ENCODE data around the gene PLPP3. TPM values are rescaled to one million over a fixed set of nuclear protein-coding genes. Genes with fewer than 3 reads are reported as not detected.
A peak's percentile ranks its signal among the peaks of the same experiment; 100 is the strongest.

Gene PLPP3
- total and polyA plus RNA-seq, 3 donors from 2014 or later: 41.5 to 103 (median 82.0) TPM

- WGBS, 2 donors: 82 to 86% methylated on average over 3 of the region's 3 CpGs
- intact Hi-C loops (cut with DNase I; ENCODE audit: low total_unique reads): no loop called here
- no peak overlapping the region for H3K27ac ChIP-seq
- DNase-seq: no peak
- H3K4me3 ChIP-seq: no peak overlapping the region
- H3K9me3 ChIP-seq: no peaks in the 10 kb centered on the region
- no peaks in the 10 kb centered on the region for H3K4me1 ChIP-seq
- H3K36me3 ChIP-seq (ENCODE audit: low read depth, missing control alignments): no peaks in the 10 kb centered on the region
- TF ChIP-seq CTCF (IDR thresholded peaks at IDR 0.05): no peak
- no peak for TF ChIP-seq POLR2A (IDR thresholded peaks at IDR 0.05)
- H3K27me3 ChIP-seq: no peaks in the 10 kb centered on the region
Observed at GRCh38 chr1:56590520-56591011, 11.2 kb upstream of the PLPP3 start.

GRCh38 chr1:56589369-56589768 lies 10.0 kb upstream of the PLPP3 start:
- no peaks in the 10 kb centered on the region for H3K27me3 ChIP-seq
- H3K9me3 ChIP-seq: no peaks in the 10 kb centered on the region
- no peak overlapping the region for H3K27ac ChIP-seq
- 97 to 98% methylated on average over 2 of the region's 2 CpGs for WGBS, 2 donors
- no peak for DNase-seq
- H3K36me3 ChIP-seq (ENCODE audit: low read depth, missing control alignments): no peaks in the 10 kb centered on the region
- no peak overlapping the region for H3K4me3 ChIP-seq
- TF ChIP-seq POLR2A (IDR thresholded peaks at IDR 0.05) (no peak), CTCF (IDR thresholded peaks at IDR 0.05) (no peak)
- H3K4me1 ChIP-seq: no peaks in the 10 kb centered on the region
- intact Hi-C loops (cut with DNase I; ENCODE audit: low total_unique reads): no loop called here

GRCh38 chr1:56586502-56586901 lies 7.1 kb upstream of the PLPP3 start:
- Histone ChIP-seq H3K9me3 (no peaks in the 10 kb centered on the region), H3K27ac (no peak overlapping the region), H3K36me3 (ENCODE audit: low read depth, missing control alignments) (no peaks in the 10 kb centered on the region), H3K4me1 (peaks cover 4% of the 10 kb centered on the region), H3K27me3 (no peaks in the 10 kb centered on the region), H3K4me3 (no peak overlapping the region)
- WGBS, 2 donors: 96 to 97% methylated on average over 5 of the region's 5 CpGs
- DNase-seq: no peak
- no peak for TF ChIP-seq CTCF (IDR thresholded peaks at IDR 0.05)
- TF ChIP-seq POLR2A (IDR thresholded peaks at IDR 0.05): no peak
- intact Hi-C loops (cut with DNase I; ENCODE audit: low total_unique reads): no loop called here

- no peaks in the 10 kb centered on the region for H3K9me3 ChIP-seq
- H3K36me3 ChIP-seq (ENCODE audit: low read depth, missing control alignments): no peaks in the 10 kb centered on the region
- DNase-seq: no peak
- H3K27me3 ChIP-seq: no peaks in the 10 kb centered on the region
- intact Hi-C loops (cut with DNase I; ENCODE audit: low total_unique reads): no loop called here
- H3K4me1 ChIP-seq: peaks cover 9% of the 10 kb centered on the region
- H3K27ac ChIP-seq: no peak overlapping the region
- WGBS, 2 donors: 84 to 92% methylated on average over 5 of the region's 5 CpGs
- no peak for TF ChIP-seq CTCF (IDR thresholded peaks at IDR 0.05)
- TF ChIP-seq POLR2A (IDR thresholded peaks at IDR 0.05): no peak
- H3K4me3 ChIP-seq: no peak overlapping the region
Observed at GRCh38 chr1:56585985-56586384, 6.6 kb upstream of the PLPP3 start.

- Histone ChIP-seq H3K4me3 (no peak overlapping the region), H3K27me3 (no peaks in the 10 kb centered on the region), H3K27ac (no peak overlapping the region), H3K9me3 (no peaks in the 10 kb centered on the region), H3K4me1 (peaks cover 10% of the 10 kb centered on the region), H3K36me3 (ENCODE audit: low read depth, missing control alignments) (no peaks in the 10 kb centered on the region)
- TF ChIP-seq POLR2A (IDR thresholded peaks at IDR 0.05) (no peak), CTCF (IDR thresholded peaks at IDR 0.05) (peak; percentile 66 to 80 (median 67))
- peak; percentile 53 for DNase-seq
- WGBS, 2 donors: 27 to 37% methylated on average over 5 of the region's 5 CpGs
- intact Hi-C loops (cut with DNase I; ENCODE audit: low total_unique reads): no loop called here
Observed at GRCh38 chr1:56584910-56585528, 5.7 kb upstream of the PLPP3 start.

All from testis (tissue), 3 donors.